GM21717 (cell line): ENCODE data around the gene INO80C.
A peak's percentile ranks its signal among the peaks of the same experiment; 100 is the strongest.

Experiments used
- ATAC-seq: cut with Tn5 transposase; IDR thresholded peaks from one replicate; pipeline ENCODE4 v1.9.1; 2021; ENCODE audit warnings: mild to moderate bottlenecking, moderate library complexity; ENCODE audit not compliant: unreplicated experiment

INO80C gene

DNA sequence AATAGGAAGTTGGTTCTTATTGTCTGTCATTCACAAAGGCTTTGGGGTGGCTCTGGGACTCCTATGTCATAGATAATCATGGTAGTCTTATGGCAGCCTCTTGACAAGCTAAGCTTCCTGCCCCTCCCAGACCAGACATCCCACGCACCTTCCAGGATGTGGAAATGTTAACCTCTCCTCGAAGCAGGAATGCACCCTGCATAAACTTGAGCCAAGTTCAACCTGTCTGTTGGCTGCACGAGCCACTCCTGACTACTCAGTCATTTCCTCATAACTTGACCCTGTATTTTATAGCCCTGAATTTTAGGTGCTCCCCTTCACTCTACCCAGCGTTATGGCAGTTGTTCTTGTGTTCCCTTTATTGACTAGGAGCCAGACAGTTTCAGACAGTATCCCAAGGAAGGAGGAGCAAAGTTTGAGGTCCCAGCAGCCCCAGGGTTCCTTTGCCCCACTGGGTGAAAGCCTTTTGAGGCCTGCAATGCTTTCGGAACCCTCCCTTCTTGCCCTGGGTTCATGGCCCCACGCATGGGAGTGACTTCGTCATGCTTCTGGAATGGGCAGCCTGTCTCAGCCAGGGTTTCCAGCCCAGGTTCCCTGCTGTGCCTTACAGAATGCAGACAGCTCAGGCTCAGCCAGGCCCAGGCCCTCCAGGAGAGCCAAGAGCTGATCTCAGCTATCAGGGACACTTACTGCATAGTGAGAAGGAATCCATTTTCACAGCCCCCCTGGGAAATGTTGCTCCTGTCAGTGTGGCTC, 15.6 kb upstream of the INO80C start:
- no peak for ATAC-seq

- no peak for ATAC-seq
Measured at GRCh38 chr18:35512761-35513160, 15.0 kb upstream of the INO80C start.

GRCh38 chr18:35511833-35512232, 14.1 kb upstream of the INO80C start:
- ATAC-seq = no peak

DNA sequence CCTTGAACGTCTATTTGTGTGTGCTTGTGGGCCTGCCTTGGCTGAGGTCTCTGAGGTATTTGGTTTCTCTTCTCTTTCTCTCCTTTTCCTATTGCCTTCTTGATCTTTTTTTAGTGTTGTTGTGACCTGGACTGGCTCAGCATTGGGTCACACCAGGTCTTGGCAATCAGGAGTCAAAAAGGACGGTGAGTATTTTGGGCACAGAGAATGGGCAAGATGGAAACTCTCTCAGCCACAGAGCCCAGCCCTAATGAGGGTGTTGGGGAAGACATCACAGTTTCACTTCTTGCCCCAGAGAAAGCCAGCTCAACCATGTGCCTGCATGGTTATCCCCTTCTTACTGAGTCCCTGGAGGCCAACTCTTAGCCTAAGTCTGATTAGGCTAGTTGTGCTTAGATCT, 13.7 kb upstream of the INO80C start:
- peak; percentile 89 for ATAC-seq

- ATAC-seq = no peak
Measured at GRCh38 chr18:35510076-35510651, 12.4 kb upstream of the INO80C start.

DNA sequence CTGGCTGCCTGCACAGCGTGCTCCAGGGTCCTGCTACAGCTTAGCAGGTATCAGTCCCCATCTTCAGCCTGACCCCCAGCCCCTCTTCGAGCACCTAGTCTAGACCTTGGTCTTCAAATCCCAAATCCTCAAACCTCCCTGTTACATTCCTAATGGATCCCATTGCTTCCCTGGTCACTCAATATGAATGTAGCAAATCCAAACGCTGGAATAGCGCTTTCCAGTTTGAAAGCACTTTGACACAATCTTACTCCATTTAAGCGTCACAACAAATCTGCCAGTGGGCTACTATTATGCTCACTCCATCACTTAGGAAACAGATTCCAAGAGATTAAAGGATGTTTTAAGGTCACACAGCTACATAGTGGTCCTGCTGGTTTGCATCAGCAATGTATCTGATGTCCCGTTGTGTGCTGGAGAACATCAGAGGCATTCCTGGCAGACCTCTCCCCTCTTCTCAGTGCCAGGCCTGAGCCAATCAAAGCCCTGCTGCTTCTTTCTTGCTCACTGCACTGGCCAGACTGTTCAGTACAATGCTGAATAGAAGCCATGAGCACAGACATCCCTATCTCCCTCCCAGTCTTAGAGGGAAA, 11.1 kb upstream of the INO80C start:
- ATAC-seq = no peak

DNA sequence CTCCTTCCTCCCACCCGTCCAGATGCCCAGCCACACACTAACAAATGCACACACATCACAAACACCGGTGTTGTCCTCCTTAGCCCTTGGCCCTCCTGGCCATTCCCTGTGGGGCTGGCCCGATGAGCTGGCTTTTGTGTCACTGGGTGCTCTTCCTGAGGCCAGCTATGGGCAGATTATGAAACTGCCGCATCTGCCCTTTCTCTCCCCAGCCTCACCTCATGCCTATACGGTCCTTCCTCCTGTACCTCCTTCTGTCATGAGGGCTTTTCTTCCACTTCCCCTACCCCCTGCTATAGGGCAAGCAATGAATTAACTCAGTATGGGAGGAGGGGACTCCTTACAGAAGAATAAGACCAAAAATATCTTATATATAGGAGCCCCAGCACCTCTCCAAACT, 10.3 kb upstream of the INO80C start:
- ATAC-seq = no peak

DNA sequence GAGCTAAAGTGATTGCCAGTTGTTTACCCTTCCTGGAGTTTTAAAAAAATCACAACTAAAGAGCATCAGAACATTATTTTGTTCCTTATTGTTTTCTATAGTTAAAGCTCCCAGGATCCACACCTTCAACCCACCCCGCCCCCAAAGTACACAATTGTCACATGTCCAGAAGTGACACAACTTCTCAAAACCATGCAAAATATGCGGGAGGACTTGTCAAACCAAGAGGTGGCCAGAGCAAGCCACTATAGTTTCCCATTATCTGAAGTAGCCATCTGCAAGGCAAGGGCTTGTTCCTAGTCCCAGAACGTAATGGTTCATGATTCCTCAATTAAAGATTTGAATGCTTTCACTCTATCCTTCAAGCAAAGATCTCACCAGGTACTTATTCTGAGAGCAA, 9.9 kb upstream of the INO80C start:
- ATAC-seq = no peak

DNA sequence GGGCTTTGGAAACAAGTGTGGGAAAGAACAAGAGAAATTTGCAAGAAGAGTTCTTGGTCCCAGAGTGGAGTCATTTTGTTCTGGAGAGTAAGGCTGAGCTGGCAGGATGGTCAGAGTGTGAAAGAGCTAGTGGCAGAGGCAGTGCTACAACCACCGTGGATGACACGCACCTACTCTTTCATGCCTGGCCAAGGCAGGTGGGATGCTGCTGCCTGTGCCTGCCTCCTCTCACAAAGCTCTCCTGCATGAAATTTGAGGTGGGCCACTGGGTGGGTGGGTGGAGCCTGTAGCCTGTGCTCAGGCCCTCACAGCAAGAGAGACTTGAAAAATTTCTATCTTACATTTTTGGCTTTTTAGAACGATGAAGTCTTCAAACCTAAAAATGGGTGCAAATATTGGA, 9.4 kb upstream of the INO80C start:
- no peak for ATAC-seq

GRCh38 chr18:35506024-35506712, 8.4 kb upstream of the INO80C start:
- no peak for ATAC-seq

DNA sequence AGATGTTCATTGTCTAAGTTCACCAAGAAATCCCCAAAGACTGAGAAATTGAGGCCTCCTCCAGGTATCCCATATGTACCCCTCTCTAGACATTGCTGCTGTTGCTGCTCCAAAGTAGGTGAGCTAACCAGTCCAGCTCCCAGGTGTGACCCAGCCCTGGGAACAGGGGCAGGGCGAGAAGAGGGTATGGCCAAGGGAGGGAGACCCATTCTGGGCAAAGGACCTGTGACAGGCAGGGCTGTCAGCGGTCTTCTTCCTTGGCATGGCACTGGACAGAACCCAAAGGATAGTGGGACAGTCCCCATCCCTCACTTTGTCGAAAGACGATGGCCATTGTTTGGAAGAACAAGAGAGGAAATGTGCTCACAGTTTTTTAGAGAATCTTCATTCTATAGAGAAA, 7.2 kb upstream of the INO80C start:
- ATAC-seq = no peak

- no peak for ATAC-seq
Measured at GRCh38 chr18:35502052-35502451, 4.3 kb upstream of the INO80C start.

- no peak for ATAC-seq
Measured at GRCh38 chr18:35501369-35501768, 3.6 kb upstream of the INO80C start.

GRCh38 chr18:35500113-35500512, 2.4 kb upstream of the INO80C start:
- ATAC-seq = no peak

DNA sequence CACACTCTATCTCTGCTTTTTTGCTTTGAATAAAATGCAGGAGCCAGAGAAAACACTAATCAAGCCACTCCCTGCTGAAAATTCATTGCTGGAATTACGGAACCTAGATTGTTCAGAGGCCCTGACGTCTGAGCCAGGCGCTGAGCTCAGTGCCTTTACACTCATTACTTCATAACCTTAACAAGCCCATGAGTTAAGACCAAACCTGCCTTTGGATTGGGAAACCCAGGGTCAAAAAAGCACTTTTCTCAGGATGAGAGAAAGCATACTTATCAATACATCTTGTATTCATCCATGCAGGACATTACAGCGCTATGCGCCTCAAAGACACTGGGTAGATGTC, 762 bp downstream of the INO80C start:
- ATAC-seq = peak; percentile 24

- no peak for ATAC-seq
Measured at GRCh38 chr18:35495536-35496314, 2.0 kb downstream of the INO80C start.

- no peak for ATAC-seq
Measured at GRCh38 chr18:35494251-35495220, 3.2 kb downstream of the INO80C start.

- ATAC-seq = no peak
Measured at GRCh38 chr18:35491700-35492077, 6.1 kb downstream of the INO80C start.

- no peak for ATAC-seq
Measured at GRCh38 chr18:35490894-35491699, 6.7 kb downstream of the INO80C start.
